Activated effector memory CD4-positive, alpha-beta T cell treated with Interleukin-2 at 50 U/mL for 16 hours (primary cell): Measurements from ENCODE around the gene ZNRF3.
"Not testable (repeated sequence)": the region's sequence is repeated elsewhere in the genome, so short reads cannot be mapped to it uniquely, and the experiment has no call there.

Experiments
- DNase-seq: peaks from one replicate; pipeline ENCODE4 v3.0.0-alpha.2; 2020

ZNRF3 gene

DNA sequence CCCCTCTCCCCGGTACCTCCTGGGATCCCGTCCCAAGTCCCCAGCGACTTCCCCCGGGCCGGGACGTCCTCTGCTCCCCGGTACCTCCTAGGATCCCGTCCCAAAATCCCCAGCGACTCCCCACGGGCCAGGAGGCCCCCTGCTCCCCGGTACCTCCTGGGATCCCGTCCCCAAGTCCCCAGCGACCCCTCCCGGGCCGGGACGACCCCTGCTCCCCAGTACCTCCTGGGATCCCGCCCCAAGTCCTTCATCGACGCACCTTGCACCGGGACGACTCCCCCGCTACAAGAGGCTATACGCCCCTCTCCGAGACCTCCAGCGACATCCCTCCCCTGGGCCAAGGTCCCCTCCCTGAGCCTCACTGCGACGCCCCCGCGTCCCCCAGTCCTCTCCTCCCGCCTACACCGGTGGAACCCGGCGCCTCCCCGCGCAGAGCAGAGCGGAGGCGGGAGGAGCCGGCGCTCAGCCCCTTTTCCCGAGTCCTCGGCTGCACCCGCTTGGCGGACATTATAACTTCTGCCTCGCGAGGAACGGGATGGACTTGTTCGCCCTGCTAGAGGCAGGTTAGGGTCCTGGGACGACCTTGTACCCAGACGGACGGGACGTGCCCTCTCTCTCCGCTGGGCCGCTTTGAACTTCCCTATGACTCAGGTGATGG, 190.4 kb downstream of the ZNRF3 start:
- DNase-seq, result no peak

DNA sequence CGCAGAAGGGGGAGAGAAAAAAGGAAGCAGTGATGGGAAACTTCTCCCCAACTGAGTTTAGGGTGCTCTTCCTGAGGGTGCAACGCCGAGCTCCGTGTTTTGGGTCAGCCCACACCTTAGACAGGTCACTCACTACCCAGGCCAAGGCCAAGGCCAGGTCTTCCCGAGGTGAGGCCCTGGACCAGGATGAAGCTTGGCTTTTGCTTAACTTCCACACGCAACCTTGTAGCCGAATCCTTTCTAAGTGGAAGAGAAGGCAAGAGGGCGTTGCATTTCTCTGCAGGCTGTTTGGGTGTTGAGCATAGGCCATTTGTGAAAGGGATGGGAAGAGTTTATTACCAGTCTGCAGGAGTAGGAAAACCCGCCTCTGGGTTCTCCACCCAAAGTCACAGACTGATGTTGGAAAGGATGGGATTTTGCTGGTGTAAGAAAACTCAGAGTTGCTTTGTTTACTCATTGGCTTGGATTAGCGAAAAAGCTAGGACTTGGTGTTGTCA, 191.0 kb downstream of the ZNRF3 start:
- DNase-seq, result no peak

DNA sequence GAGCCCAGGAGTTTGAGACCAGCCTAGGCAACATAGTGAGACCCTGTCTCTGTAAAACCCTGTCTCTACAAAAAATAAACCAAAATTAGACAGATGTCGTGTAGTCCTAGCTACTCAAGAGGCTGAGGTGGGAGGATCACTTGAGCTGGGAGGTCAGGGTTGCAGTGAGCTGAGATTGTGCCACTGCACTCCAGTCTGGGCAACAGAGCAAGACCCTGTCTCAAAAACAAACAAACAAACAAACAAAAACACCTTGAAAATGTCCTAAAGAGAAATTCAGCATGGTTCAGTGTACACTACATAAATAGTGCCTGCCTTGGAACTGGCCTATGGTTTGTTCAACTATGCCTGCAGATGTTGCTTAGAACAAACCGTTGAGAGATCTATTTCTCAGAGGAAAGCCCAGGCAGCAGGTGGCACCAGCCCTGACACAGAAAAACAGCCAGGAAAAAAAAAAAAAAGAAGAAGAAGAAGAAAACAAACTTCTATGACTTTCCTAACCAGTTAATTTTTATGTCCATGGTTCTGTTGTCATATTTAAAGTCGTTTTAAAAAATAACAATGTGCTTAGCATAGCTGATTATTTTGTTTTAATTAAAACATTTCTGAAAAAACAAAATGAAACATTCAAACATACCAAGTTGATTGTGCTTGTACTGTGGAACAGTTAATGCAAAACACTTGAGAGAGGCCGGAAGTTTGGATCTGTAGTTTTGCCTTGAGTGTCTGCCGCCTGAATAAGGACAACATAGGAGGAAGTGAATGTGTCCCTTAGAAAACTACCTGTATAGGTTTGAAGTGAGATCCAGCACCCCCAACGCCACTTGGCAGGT, 194.9 kb downstream of the ZNRF3 start:
- DNase-seq, result no peak

DNA sequence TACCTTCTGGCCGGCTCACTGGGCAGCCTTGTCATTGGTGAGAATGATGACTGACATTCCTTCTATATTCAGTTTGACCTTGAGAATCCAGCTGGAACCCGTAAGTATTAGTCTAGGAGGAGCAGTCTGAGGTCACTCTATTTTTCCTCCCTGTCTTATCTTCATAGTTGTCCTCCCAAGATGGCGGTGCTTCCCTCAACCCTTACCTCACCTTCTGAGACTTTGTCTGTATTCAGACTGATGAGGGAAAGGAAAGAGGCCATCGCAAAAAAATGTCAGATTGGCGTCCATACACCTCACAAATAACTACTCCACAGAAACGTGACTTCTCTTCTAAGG, 195.5 kb downstream of the ZNRF3 start:
- no peak for DNase-seq

GRCh38 chr22:29079218-29079901, 196.0 kb downstream of the ZNRF3 start:
- no peak for DNase-seq

DNA sequence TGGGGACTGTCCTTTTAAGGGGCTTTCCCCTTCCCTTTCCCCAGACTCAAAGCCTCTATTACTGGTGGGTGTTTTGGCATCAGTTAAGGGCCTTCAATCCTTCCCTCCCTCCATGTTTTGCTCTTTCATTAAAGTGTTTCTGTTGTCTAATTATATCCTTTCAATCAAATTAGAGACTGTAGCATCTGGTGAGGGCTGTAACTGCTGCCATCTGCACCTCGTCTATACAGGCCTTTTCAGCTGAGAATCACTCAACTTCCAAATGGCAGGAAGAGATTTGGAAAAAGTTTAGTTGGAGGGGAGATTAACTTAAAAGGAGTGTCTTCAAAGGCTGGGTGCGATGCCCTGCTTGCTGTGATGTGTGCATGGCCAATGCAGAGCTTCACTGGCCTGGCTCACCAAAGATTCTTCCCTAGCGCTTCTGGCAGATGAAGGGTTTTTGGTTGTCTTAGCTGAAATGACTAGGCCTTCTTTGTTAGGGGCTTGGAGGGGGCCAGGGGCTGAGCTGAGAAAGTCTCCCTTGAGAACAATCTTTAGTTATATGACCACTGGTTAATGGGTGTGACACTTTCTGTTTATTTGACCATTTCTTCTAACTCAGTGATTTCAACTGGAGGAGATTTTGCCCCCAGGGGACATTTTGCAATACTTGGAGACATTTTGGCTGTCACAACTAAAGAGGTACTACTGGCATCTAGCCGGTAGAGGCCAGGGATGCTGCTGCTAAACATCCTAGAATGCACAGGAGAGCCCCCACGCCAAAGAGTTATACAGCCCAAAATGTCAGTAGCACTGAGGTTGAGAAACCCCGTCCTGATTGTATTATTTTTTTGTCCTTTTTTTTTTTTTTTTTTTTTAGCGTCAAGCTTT, 197.0 kb downstream of the ZNRF3 start:
- DNase-seq, result no peak

- DNase-seq, result no peak
Measured at GRCh38 chr22:29081517-29082236, 198.3 kb downstream of the ZNRF3 start.

DNA sequence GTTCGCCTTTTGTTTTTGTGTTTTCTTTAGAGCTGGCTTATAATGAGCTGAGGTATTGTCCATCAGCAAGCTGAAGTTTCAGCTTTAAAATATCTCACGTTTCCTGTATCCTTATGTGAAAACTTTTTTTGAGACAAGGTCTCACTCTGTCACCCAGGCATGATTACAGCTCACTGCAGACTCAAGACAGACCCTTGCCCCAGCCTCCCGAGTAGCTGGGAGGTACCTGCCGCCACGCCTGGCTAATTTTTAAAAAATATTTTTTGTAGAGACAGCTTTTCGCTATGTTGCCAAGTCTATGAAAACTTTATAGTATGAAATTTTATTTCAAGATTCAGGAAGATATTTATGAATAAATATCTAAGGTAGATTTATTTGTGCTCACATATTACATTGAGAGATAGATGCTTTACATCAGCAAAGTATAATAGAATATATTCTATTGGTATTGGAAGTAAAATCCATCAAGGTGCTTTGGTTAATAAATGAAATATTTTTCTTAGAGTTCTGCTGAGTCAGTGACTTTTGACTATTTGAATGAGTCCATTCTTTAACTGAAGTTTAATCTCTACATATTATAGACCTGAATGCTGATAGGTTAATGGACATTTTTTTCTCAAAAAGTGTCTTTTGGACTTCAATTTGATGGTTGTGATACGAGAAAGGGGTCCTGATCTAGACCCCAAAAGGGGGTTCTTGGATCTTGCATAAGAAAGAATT, 199.6 kb downstream of the ZNRF3 start:
- DNase-seq, result no peak

GRCh38 chr22:29083576-29083932, 200.2 kb downstream of the ZNRF3 start:
- DNase-seq, result not testable (repeated sequence)

GRCh38 chr22:29083933-29084591, 200.7 kb downstream of the ZNRF3 start:
- no peak for DNase-seq

GRCh38 chr22:29087012-29087411, 203.6 kb downstream of the ZNRF3 start:
- no peak for DNase-seq

DNA sequence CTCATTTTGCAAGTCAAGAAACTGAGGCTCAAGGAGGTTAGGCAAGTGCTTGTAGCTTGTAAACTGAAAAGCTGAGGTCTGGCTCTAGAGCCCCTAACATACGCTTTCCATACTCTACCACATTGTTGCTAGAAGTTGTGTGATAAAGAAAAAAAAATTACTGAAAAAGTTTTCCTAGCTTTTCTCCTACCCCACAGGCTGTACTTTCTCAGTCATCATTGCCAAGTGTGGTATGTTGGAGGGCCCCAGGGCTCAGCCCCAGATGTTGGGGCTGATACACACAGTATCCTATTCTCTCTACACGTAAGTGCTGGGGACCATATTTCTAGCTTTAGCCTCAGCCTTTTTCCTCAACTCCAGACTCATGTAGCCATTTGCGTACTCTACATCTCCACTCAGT, 205.4 kb downstream of the ZNRF3 start:
- no peak for DNase-seq

DNA sequence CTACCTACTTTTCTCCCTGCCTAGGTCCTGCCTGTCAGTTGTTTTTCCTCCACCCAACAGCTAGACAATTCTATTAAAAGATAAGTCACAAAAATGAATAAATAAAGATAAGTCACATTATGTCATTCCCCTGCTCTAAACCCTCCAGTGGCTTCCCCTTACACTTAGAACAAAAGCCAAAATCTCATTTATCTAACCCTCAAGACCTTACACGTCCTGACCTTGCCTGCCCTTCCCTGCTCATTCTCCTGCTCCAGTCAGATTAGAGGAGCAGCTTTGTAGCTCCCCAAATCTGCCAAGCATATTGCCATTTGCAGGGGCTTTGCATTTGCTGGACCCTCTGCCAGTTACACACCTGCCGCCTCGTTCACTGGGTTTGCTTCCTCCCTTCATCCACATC, 206.1 kb downstream of the ZNRF3 start:
- no peak for DNase-seq

- DNase-seq, result no peak
Measured at GRCh38 chr22:29090039-29090438, 206.7 kb downstream of the ZNRF3 start.

DNA sequence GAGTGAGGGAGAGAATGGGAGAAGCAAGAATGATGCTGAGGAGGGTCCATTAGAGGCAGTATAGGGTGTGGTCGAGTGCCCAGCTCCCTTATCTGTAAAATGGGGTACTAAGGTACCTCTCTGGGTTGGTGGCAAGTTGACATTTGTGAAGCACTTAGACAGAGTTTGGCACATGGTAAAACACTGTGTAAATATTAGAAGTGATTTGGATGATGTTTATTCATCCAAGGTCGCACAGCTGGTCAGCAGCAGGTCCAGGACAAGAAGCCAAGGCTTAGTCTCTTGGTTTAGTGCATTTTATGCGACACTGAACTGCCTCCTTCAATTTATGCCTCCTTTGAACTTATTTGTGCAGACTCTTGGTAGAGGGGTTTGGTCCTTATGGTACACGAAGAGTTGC, 208.9 kb downstream of the ZNRF3 start:
- DNase-seq, result no peak

DNA sequence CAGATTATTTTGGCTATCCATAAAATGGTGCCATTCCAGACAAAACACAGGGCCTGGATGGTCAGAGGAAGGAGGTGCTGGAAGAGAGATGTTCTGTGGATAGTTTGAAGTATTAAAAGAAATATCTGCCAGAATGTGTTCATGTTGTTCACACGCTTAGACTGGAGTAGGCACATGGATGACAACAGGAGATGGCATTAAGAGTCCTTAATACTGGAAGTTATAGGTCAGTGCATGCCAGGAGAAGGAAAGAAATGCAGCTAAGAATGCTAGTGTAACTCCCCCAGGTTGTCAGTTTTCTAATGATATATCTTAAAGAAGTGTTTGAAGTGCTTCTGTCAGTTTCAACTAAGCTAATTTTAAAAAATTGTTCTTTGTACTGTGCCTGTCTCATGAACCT, 209.7 kb downstream of the ZNRF3 start:
- DNase-seq, result no peak

- DNase-seq, result no peak
Measured at GRCh38 chr22:29093501-29094300, 210.3 kb downstream of the ZNRF3 start.

DNA sequence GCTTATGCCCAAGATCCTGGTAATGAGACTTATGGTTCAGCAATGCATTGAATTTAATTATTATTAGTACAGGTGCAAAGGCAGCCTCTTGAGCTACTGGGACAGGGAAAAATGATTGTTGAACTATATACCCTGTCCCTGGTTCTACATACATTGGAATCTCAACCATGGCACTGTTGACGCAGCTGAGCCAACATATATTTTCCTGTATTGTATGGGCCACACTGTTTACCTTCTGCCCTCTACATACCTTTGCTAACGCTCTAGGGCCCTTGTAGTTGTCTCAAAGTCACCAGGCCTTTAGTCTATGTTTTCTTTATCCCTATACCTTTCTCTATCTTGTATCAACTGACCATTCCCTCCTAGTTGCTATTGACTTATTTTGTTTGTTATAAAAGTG, 212.1 kb downstream of the ZNRF3 start:
- DNase-seq, result no peak

- DNase-seq, result no peak
Measured at GRCh38 chr22:29096736-29097669, 213.6 kb downstream of the ZNRF3 start.
